Measurements from ENCODE around the gene SOWAHD.
"Not testable (repeated sequence)": the region's sequence is repeated elsewhere in the genome, so short reads cannot be mapped to it uniquely, and the experiment has no call there.

Gene SOWAHD

GRCh38 chrX:119759248-119759766, 919 bp downstream of the SOWAHD start:
- no peak for DNase-seq

- DNase-seq: no peak
Observed at GRCh38 chrX:119760026-119760877, 1.9 kb downstream of the SOWAHD start.

GRCh38 chrX:119762718-119763117, 4.3 kb downstream of the SOWAHD start:
- no peak for DNase-seq

GRCh38 chrX:119763181-119763580, 4.8 kb downstream of the SOWAHD start:
- DNase-seq: no peak

- DNase-seq: no peak
Observed at GRCh38 chrX:119763836-119764387, 5.5 kb downstream of the SOWAHD start.

GRCh38 chrX:119768436-119768835, 10.0 kb downstream of the SOWAHD start:
- DNase-seq: not testable (repeated sequence)

- not testable (repeated sequence) for DNase-seq
Observed at GRCh38 chrX:119769388-119769787, 11.0 kb downstream of the SOWAHD start.

- no peak for DNase-seq
Observed at GRCh38 chrX:119775517-119776238, 17.3 kb downstream of the SOWAHD start.

GRCh38 chrX:119778829-119779228, 20.4 kb downstream of the SOWAHD start:
- DNase-seq: no peak

GRCh38 chrX:119783026-119783425, 24.6 kb downstream of the SOWAHD start:
- no peak for DNase-seq

GRCh38 chrX:119784747-119785446, 26.5 kb downstream of the SOWAHD start:
- peak; percentile 79 for DNase-seq

GRCh38 chrX:119790977-119791436, 32.6 kb downstream of the SOWAHD start:
- peak; percentile 76 for DNase-seq

- DNase-seq: peak; percentile 91
Observed at GRCh38 chrX:119791437-119792231, 33.2 kb downstream of the SOWAHD start, which contains the start of gene RPL39. RPL39 (minus strand) TSS chrX:119791630; CDS start chrX:119791576, 54 bp downstream.

- DNase-seq: no peak
Observed at GRCh38 chrX:119801253-119802221, 43.1 kb downstream of the SOWAHD start.

GRCh38 chrX:119802546-119802945, 44.2 kb downstream of the SOWAHD start:
- DNase-seq: no peak

GRCh38 chrX:119808461-119808860, 50.1 kb downstream of the SOWAHD start:
- DNase-seq: not testable (repeated sequence)

GRCh38 chrX:119809185-119809666, 50.8 kb downstream of the SOWAHD start:
- no peak for DNase-seq
